SK-N-MC (cell line): ENCODE results near the gene SLC25A6.
"Not testable (repeated sequence)": the region's sequence is repeated elsewhere in the genome, so short reads cannot be mapped to it uniquely, and the experiment has no call there.

Experiments used
- DNase-seq: peaks from one replicate; pipeline ENCODE4 v3.0.0-alpha.2; 2011; ENCODE audit warnings: low read depth, low spot score
- H3K27ac ChIP-seq: fragments of 200-600 bp; sonication (generic); 2 replicates; pipeline ENCODE4 v1.5.1; 2016; ENCODE audit warnings: mixed run types
- H3K36me3 ChIP-seq: fragments of 200-600 bp; sonication (generic); 2 replicates; pipeline ENCODE4 v1.6.1; 2017; ENCODE audit warnings: antibody characterized with exemption, low read length, mixed read lengths; ENCODE audit not compliant: insufficient read depth
- H3K4me3 ChIP-seq: fragments of 200-600 bp; sonication (generic); 2 replicates; pipeline ENCODE4 v1.5.1; 2016
- H3K9ac ChIP-seq: fragments of 200-600 bp; sonication (generic); 2 replicates; pipeline ENCODE4 v1.8.0; 2017; ENCODE audit warnings: mixed run types, mixed read lengths; ENCODE audit not compliant: insufficient read length
- H3K9me3 ChIP-seq: fragments of 200-600 bp; sonication (generic); 2 replicates; pipeline ENCODE4 v1.6.1; 2017; ENCODE audit warnings: low read depth, mild to moderate bottlenecking, antibody characterized with exemption, low read length, moderate library complexity, mixed read lengths
- EZH2 ChIP-seq: fragments of 200-600 bp; sonication (generic); IDR thresholded peaks from one replicate; pipeline ENCODE4 v1.6.1; 2017; ENCODE audit warnings: antibody characterized with exemption
- FOXP2 ChIP-seq: optimal IDR thresholded peaks from 2 replicates; pipeline ENCODE3; 2011; ENCODE audit warnings: mild to moderate bottlenecking, moderate library complexity; ENCODE audit not compliant: insufficient read depth; ENCODE audit errors: extremely low read length, control extremely low read depth
- POLR2AphosphoS5 ChIP-seq: IDR thresholded peaks from 2 replicates; pipeline ENCODE4 v1.6.1; 2012; ENCODE audit warnings: mild to moderate bottlenecking, low read depth, low read length, borderline replicate concordance

The SLC25A6 gene

GRCh38 chrX:1391707-1392375 lies at the start of gene SLC25A6:
SLC25A6 (minus strand) TSS chrX:1392113; CDS start chrX:1392009, 104 bp downstream.
- Histone ChIP-seq H3K36me3 (peaks cover 46% of the 10 kb centered on the region), H3K9me3 (no peaks in the 10 kb centered on the region), H3K9ac (peak within 1 kb of the TSS; percentile 100), H3K4me3 (peak within 1 kb of the TSS; percentile 79), H3K27ac (peak within 1 kb of the TSS; percentile 99)
- peak; percentile 70 for DNase-seq
- TF ChIP-seq POLR2AphosphoS5 (peak; percentile 86), FOXP2 (peak; percentile 18), EZH2 (no peak)

- peaks cover 5% of the 10 kb centered on the region; the same call in 1 of the 2 replicates for H3K36me3 ChIP-seq
- H3K4me3 ChIP-seq = no peak overlapping the region
- no peak overlapping the region for H3K9ac ChIP-seq
- TF ChIP-seq EZH2 (no peak), FOXP2 (no peak), POLR2AphosphoS5 (no peak)
- no peak for DNase-seq
- H3K27ac ChIP-seq = no peak overlapping the region
- no peaks in the 10 kb centered on the region for H3K9me3 ChIP-seq
Observed at GRCh38 chrX:1440506-1440905, 48.6 kb upstream of the SLC25A6 start.

- H3K36me3 ChIP-seq = peaks cover 5% of the 10 kb centered on the region; the same call in 1 of the 2 replicates
- no peak for TF ChIP-seq FOXP2
- no peak for TF ChIP-seq POLR2AphosphoS5
- TF ChIP-seq EZH2 = no peak
Observed at GRCh38 chrX:1435241-1435895, 43.5 kb upstream of the SLC25A6 start.

GRCh38 chrX:1434871-1435240 lies 42.9 kb upstream of the SLC25A6 start:
- Histone ChIP-seq H3K27ac (no peak overlapping the region), H3K9ac (no peak overlapping the region), H3K9me3 (no peaks in the 10 kb centered on the region), H3K4me3 (no peak overlapping the region), H3K36me3 (peaks cover 5% of the 10 kb centered on the region; the same call in 1 of the 2 replicates)
- no peak for TF ChIP-seq POLR2AphosphoS5
- no peak for TF ChIP-seq EZH2
- TF ChIP-seq FOXP2 = no peak
- DNase-seq = no peak

More at GRCh38 chrX:1435241-1435895, 43.5 kb upstream of the SLC25A6 start:
- no peak overlapping the region for H3K4me3 ChIP-seq
- no peak for DNase-seq
- H3K9ac ChIP-seq = no peak overlapping the region
- H3K9me3 ChIP-seq = no peaks in the 10 kb centered on the region
- no peak overlapping the region for H3K27ac ChIP-seq

- TF ChIP-seq EZH2 (no peak), FOXP2 (no peak), POLR2AphosphoS5 (no peak)
- Histone ChIP-seq H3K36me3 (peaks cover 5% of the 10 kb centered on the region; the same call in 1 of the 2 replicates), H3K27ac (no peak overlapping the region), H3K4me3 (no peak overlapping the region), H3K9me3 (no peaks in the 10 kb centered on the region), H3K9ac (no peak overlapping the region)
- no peak for DNase-seq
Observed at GRCh38 chrX:1433646-1434357, 41.9 kb upstream of the SLC25A6 start.

GRCh38 chrX:1430451-1430850 lies 38.5 kb upstream of the SLC25A6 start:
- Histone ChIP-seq H3K4me3 (no peak overlapping the region), H3K27ac (no peak overlapping the region), H3K9ac (no peak overlapping the region), H3K9me3 (no peaks in the 10 kb centered on the region; the same call in 1 of the 2 replicates), H3K36me3 (peaks cover 4% of the 10 kb centered on the region)
- TF ChIP-seq POLR2AphosphoS5 = no peak
- TF ChIP-seq FOXP2 = no peak
- DNase-seq = no peak

- Histone ChIP-seq H3K36me3 (peaks cover 8% of the 10 kb centered on the region), H3K27ac (no peak overlapping the region), H3K4me3 (no peak overlapping the region), H3K9ac (no peak overlapping the region), H3K9me3 (no peaks in the 10 kb centered on the region; the same call in 1 of the 2 replicates)
- no peak for TF ChIP-seq EZH2
- TF ChIP-seq FOXP2 = no peak
- no peak for TF ChIP-seq POLR2AphosphoS5
- no peak for DNase-seq
Observed at GRCh38 chrX:1427756-1428155, 35.8 kb upstream of the SLC25A6 start.

- H3K9ac ChIP-seq, DNase-seq, H3K9me3 ChIP-seq, H3K4me3 ChIP-seq, H3K27ac ChIP-seq: not testable (repeated sequence)
- H3K36me3 ChIP-seq = peaks cover 19% of the 10 kb centered on the region
Observed at GRCh38 chrX:1426321-1426720, 34.4 kb upstream of the SLC25A6 start.
